PC-9 (cell line): ENCODE measurements around the gene UBE2M.

Source experiments
- CTCF ChIP-seq: fragments of 200-600 bp; sonication (generic); conservative IDR thresholded peaks from 2 replicates; pipeline ENCODE4 v1.6.1; 2017; ENCODE audit warnings: mixed run types, antibody characterized with exemption, mild to moderate bottlenecking, moderate library complexity
- EZH2 ChIP-seq: fragments of 200-600 bp; sonication (generic); IDR thresholded peaks from 2 replicates; pipeline ENCODE4 v1.8.0; 2017; ENCODE audit warnings: antibody characterized with exemption, low read depth

DNA sequence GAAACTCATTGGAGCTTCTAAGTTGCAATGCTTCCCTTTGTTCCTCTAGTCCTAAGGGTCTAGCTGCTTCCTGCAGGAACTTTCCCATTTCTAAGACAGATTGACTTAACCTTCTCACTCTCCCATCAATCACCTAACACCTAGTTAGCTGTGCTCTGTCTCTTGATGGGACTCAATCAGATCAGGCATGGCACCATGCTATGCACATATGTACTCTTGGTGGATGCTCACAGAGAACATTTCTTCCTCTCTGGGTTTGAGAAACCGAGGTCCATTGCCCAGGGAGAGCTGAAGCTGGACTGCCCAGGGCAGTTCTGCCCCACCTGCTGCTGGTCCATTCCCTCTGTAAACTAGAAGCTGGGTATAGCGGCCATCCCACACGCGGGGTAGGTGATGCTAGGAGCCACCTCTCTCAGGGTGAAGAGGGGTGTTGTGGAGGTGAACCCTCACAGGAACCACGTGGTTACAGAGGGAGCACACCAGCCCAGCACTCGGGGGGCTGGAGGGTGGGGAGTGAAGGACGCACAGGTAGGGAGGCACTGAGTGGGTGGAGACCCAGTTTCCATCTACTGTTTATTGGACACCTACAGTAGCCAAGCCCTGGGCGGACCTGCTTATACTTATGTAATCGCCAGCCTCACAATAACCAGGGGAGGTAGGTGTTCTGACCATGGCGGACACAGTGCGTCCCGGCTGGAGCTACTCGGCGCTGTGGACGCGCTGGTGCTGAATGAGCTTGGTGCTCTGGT is 3.1 kb upstream of the UBE2M start:
- no peak for TF ChIP-seq EZH2
- no peak for TF ChIP-seq CTCF
